GM12874 (cell line): ENCODE results near the gene PCDHA8.

Experiments
- CTCF ChIP-seq: IDR thresholded peaks from 2 replicates; pipeline ENCODE4 v1.5.1; 2011; ENCODE audit warnings: low read depth, mild to moderate bottlenecking, control low read depth, low read length, moderate library complexity; ENCODE audit not compliant: insufficient read depth

PCDHA8 gene

GRCh38 chr5:140875085-140876065, 34.4 kb downstream of the PCDHA8 start, which contains the start of gene PCDHA12:
Gene PCDHA12 (plus strand): TSS chr5:140875308. CDS start chr5:140875473, 165 bp downstream.
- no peak for TF ChIP-seq CTCF

GRCh38 chr5:140877262-140877581, 36.2 kb downstream of the PCDHA8 start:
- no peak for TF ChIP-seq CTCF

GRCh38 chr5:140881889-140882590, 41.1 kb downstream of the PCDHA8 start, which contains the start of gene PCDHA13:
Gene PCDHA13 (plus strand): TSS chr5:140882124. CDS start chr5:140882269, 145 bp downstream.
- TF ChIP-seq CTCF: no peak

- TF ChIP-seq CTCF: no peak
Measured at GRCh38 chr5:140882591-140882899, 41.6 kb downstream of the PCDHA8 start.

GRCh38 chr5:140883373-140883772, 42.4 kb downstream of the PCDHA8 start:
- no peak for TF ChIP-seq CTCF

GRCh38 chr5:140883927-140884697, 43.1 kb downstream of the PCDHA8 start:
- no peak for TF ChIP-seq CTCF
